Measurements from ENCODE around the gene PROX2. TPM values are rescaled to one million over a fixed set of nuclear protein-coding genes. Genes with fewer than 3 reads are reported as not detected.

PROX2 gene
- total and polyA plus RNA-seq, 7 experiments from 2014 or later: 0.05 to 0.54 (median 0.10) TPM; not detected in 3

GRCh38 chr14:74868739-74869138, 7.2 kb downstream of the PROX2 start:
- intact Hi-C loops (cut with micrococcal nuclease): loop anchor here in 1 of 2 donors (5.0 kb wide), 1 partner anchor 134 kb away; the partner anchor contains the start of gene EIF2B2
- Histone ChIP-seq H3K9me3 (ENCODE audit: control insufficient read depth in 2 of 3, low read length in 3 of 3) (no peaks in the 10 kb centered on the region), H3K27ac (ENCODE audit: low read depth, low read length) (no peak overlapping the region), H3K4me1 (ENCODE audit: control insufficient read depth in 2 of 2, insufficient read depth in 2 of 2, low read length in 2 of 2) (peaks cover 11 to 15% of the 10 kb centered on the region in 2 donors), H3K4me3 (ENCODE audit: low read length) (no peak overlapping the region), H3K36me3 (ENCODE audit: control insufficient read depth in 2 of 3, insufficient read depth in 3 of 3, low read length in 3 of 3) (no peaks in the 10 kb centered on the region), H3K27me3 (ENCODE audit: control insufficient read depth in 2 of 2, insufficient read depth in 2 of 2, low read length in 2 of 2) (no peaks in the 10 kb centered on the region)
- H3K36me3 Mint-ChIP-seq: no peaks in the 10 kb centered on the region
- H3K9me3 Mint-ChIP-seq: no peaks in the 10 kb centered on the region
- no peak for ATAC-seq
- H3K4me3 Mint-ChIP-seq: no peak overlapping the region
- H3K27ac Mint-ChIP-seq: peak overlapping the region in 1 of 9 donors; percentile 77
- H3K27me3 Mint-ChIP-seq: peaks cover 0 to 2% (median 0%) of the 10 kb centered on the region in 5 donors
- H3K4me1 Mint-ChIP-seq: peaks cover 17 to 34% (median 26%) of the 10 kb centered on the region in 7 donors
- CTCF ChIA-PET: interaction anchor here (0.6 to 4.2 kb wide), 5 partner anchors 9 to 37 kb away, joined by 3 to 36 read pairs (median 4); no protein-coding TSS in a partner anchor
- POLR2A ChIA-PET: interaction anchor here (1.0 to 2.5 kb wide), 4 partner anchors 8 to 36 kb away, joined by 4 to 52 read pairs (median 6); partner anchors contain the start of gene DLST
- DNase-seq: no peak

GRCh38 chr14:74867673-74868072, 8.3 kb downstream of the PROX2 start:
- ATAC-seq: peak; percentile 87
- Histone ChIP-seq H3K4me3 (ENCODE audit: low read length) (peak overlapping the region; percentile 27), H3K27me3 (ENCODE audit: control insufficient read depth in 2 of 2, insufficient read depth in 2 of 2, low read length in 2 of 2) (no peaks in the 10 kb centered on the region), H3K36me3 (ENCODE audit: control insufficient read depth in 2 of 3, insufficient read depth in 3 of 3, low read length in 3 of 3) (no peaks in the 10 kb centered on the region), H3K27ac (ENCODE audit: low read depth, low read length) (peak overlapping the region; percentile 40), H3K4me1 (ENCODE audit: control insufficient read depth in 2 of 2, insufficient read depth in 2 of 2, low read length in 2 of 2) (peaks cover 11 to 15% of the 10 kb centered on the region in 2 donors), H3K9me3 (ENCODE audit: control insufficient read depth in 2 of 3, low read length in 3 of 3) (no peaks in the 10 kb centered on the region)
- peak overlapping the region in 7 of 9 donors; percentile 4 to 77 (median 45) for H3K27ac Mint-ChIP-seq
- intact Hi-C loops (cut with micrococcal nuclease): loop anchor here in 1 of 2 donors (2.0 to 5.0 kb wide), 2 partner anchors 13 to 135 kb away; partner anchors contain the start of genes DLST and EIF2B2
- H3K36me3 Mint-ChIP-seq: no peaks in the 10 kb centered on the region
- H3K27me3 Mint-ChIP-seq: peaks cover 0 to 2% (median 0%) of the 10 kb centered on the region in 5 donors
- CTCF ChIA-PET: interaction anchor here (0.6 to 4.2 kb wide), 7 partner anchors 10 to 38 kb away, joined by 3 to 36 read pairs (median 3); partner anchors contain the start of gene DLST
- no peaks in the 10 kb centered on the region for H3K9me3 Mint-ChIP-seq
- peak in 6 of 9 donors; percentile 32 to 51 (median 37) for DNase-seq
- peaks cover 17 to 31% (median 24%) of the 10 kb centered on the region in 7 donors for H3K4me1 Mint-ChIP-seq
- H3K4me3 Mint-ChIP-seq: peak overlapping the region; percentile 0 to 60 (median 39)
- POLR2A ChIA-PET: interaction anchor here (0.9 to 2.5 kb wide), 8 partner anchors 7 to 38 kb away, joined by 3 to 52 read pairs (median 6); partner anchors contain the start of genes DLST and PROX2

GRCh38 chr14:74866708-74867389, 9.1 kb downstream of the PROX2 start:
- H3K27me3 Mint-ChIP-seq: peaks cover 0 to 2% (median 0%) of the 10 kb centered on the region in 5 donors
- no peaks in the 10 kb centered on the region for H3K36me3 ChIP-seq (ENCODE audit: control insufficient read depth in 2 of 3, insufficient read depth in 3 of 3, low read length in 3 of 3)
- ATAC-seq (no peak), DNase-seq (no peak)
- intact Hi-C loops (cut with micrococcal nuclease): loop anchor here in 1 of 2 donors (2.0 to 5.0 kb wide), 2 partner anchors 14 to 135 kb away; partner anchors contain the start of genes DLST and EIF2B2
- H3K4me3 ChIP-seq (ENCODE audit: low read length): no peak overlapping the region
- H3K27ac ChIP-seq (ENCODE audit: low read depth, low read length): peak overlapping the region; percentile 40
- H3K4me1 Mint-ChIP-seq: peaks cover 17 to 31% (median 24%) of the 10 kb centered on the region in 7 donors
- peak overlapping the region in 9 of 10 donors; percentile 1 to 60 (median 40) for H3K4me3 Mint-ChIP-seq
- peak overlapping the region; percentile 4 to 81 (median 51) for H3K27ac Mint-ChIP-seq
- no peaks in the 10 kb centered on the region for H3K9me3 ChIP-seq (ENCODE audit: control insufficient read depth in 2 of 3, low read length in 3 of 3)
- H3K9me3 Mint-ChIP-seq: no peaks in the 10 kb centered on the region
- peaks cover 11 to 15% of the 10 kb centered on the region in 2 donors for H3K4me1 ChIP-seq (ENCODE audit: control insufficient read depth in 2 of 2, insufficient read depth in 2 of 2, low read length in 2 of 2)
- CTCF ChIA-PET: interaction anchor here (0.6 to 4.2 kb wide), 5 partner anchors 12 to 39 kb away, joined by 3 to 36 read pairs (median 4); partner anchors contain the start of gene DLST
- POLR2A ChIA-PET: interaction anchor here (1.0 to 2.5 kb wide), 5 partner anchors 9 to 39 kb away, joined by 3 to 52 read pairs (median 6); partner anchors contain the start of genes DLST and PROX2
- H3K36me3 Mint-ChIP-seq: no peaks in the 10 kb centered on the region
- H3K27me3 ChIP-seq (ENCODE audit: control insufficient read depth in 2 of 2, insufficient read depth in 2 of 2, low read length in 2 of 2): no peaks in the 10 kb centered on the region

GRCh38 chr14:74865156-74865555, 10.8 kb downstream of the PROX2 start:
- H3K4me1 Mint-ChIP-seq: peaks cover 17 to 40% (median 28%) of the 10 kb centered on the region in 7 donors
- no peak overlapping the region for H3K27ac Mint-ChIP-seq
- intact Hi-C loops (cut with micrococcal nuclease): loop anchor here in 1 of 2 donors (5.0 kb wide), 1 partner anchor 137 kb away; the partner anchor contains the start of gene EIF2B2
- no peak overlapping the region for H3K27ac ChIP-seq (ENCODE audit: low read depth, low read length)
- ChIA-PET CTCF (interaction anchor here (0.6 to 12.3 kb wide), 3 partner anchors 9 to 79 kb away, joined by 3 to 317 read pairs (median 4); no protein-coding TSS in a partner anchor), POLR2A (interaction anchor here (0.5 to 0.6 kb wide), 2 partner anchors 13 to 26 kb away, joined by 3 to 5 read pairs; no protein-coding TSS in a partner anchor)
- H3K9me3 Mint-ChIP-seq: no peaks in the 10 kb centered on the region
- no peak overlapping the region for H3K4me3 ChIP-seq (ENCODE audit: low read length)
- DNase-seq (no peak), ATAC-seq (no peak)
- no peaks in the 10 kb centered on the region for H3K27me3 Mint-ChIP-seq
- H3K36me3 ChIP-seq (ENCODE audit: control insufficient read depth in 2 of 3, insufficient read depth in 3 of 3, low read length in 3 of 3): no peaks in the 10 kb centered on the region
- H3K4me1 ChIP-seq (ENCODE audit: control insufficient read depth in 2 of 2, insufficient read depth in 2 of 2, low read length in 2 of 2): peaks cover 18% of the 10 kb centered on the region in 2 donors
- H3K4me3 Mint-ChIP-seq: peak overlapping the region in 1 of 10 donors; percentile 56
- H3K9me3 ChIP-seq (ENCODE audit: control insufficient read depth in 2 of 3, low read length in 3 of 3): no peaks in the 10 kb centered on the region
- H3K27me3 ChIP-seq (ENCODE audit: control insufficient read depth in 2 of 2, insufficient read depth in 2 of 2, low read length in 2 of 2): no peaks in the 10 kb centered on the region
- H3K36me3 Mint-ChIP-seq: no peaks in the 10 kb centered on the region

DNA sequence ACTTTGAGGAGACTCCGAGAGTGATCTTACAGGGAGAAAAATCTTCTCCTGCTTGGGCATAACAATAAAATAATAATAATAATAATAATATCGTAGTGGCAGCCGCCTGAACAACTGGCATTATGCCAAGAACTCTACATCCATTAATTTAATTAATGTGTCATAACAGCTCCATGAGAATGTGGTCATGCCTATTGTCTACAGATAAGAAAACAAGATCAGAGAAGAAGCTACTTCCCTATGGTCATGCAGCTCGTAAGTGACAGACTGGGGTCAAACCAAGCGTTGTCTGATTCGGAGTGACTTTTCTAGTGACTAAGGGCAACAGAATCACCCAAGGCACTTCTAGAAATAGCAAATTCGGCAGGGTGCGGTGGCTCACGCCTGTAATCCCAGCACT, 11.7 kb downstream of the PROX2 start:
- Mint-ChIP-seq H3K27ac (no peak overlapping the region), H3K4me1 (peaks cover 17 to 41% (median 28%) of the 10 kb centered on the region in 7 donors), H3K9me3 (no peaks in the 10 kb centered on the region), H3K36me3 (no peaks in the 10 kb centered on the region), H3K4me3 (no peak overlapping the region), H3K27me3 (no peaks in the 10 kb centered on the region)
- Histone ChIP-seq H3K9me3 (ENCODE audit: control insufficient read depth in 2 of 3, low read length in 3 of 3) (no peaks in the 10 kb centered on the region), H3K36me3 (ENCODE audit: control insufficient read depth in 2 of 3, insufficient read depth in 3 of 3, low read length in 3 of 3) (no peaks in the 10 kb centered on the region), H3K4me3 (ENCODE audit: low read length) (no peak overlapping the region), H3K27me3 (ENCODE audit: control insufficient read depth in 2 of 2, insufficient read depth in 2 of 2, low read length in 2 of 2) (no peaks in the 10 kb centered on the region), H3K4me1 (ENCODE audit: control insufficient read depth in 2 of 2, insufficient read depth in 2 of 2, low read length in 2 of 2) (peaks cover 18% of the 10 kb centered on the region in 2 donors), H3K27ac (ENCODE audit: low read depth, low read length) (no peak overlapping the region)
- ATAC-seq (no peak), DNase-seq (no peak)
- intact Hi-C loops (cut with micrococcal nuclease): loop anchor here (5.0 kb wide), 1 partner anchor 438 kb away; no protein-coding TSS in a partner anchor
- POLR2A ChIA-PET: interaction anchor here (0.8 to 1.1 kb wide), 2 partner anchors 8 to 41 kb away, joined by 3 read pairs; no protein-coding TSS in a partner anchor
- CTCF ChIA-PET: interaction anchor here (6.3 to 12.3 kb wide), 2 partner anchors 41 to 225 kb away, joined by 78 to 317 read pairs; no protein-coding TSS in a partner anchor

GRCh38 chr14:74863274-74863673, 12.7 kb downstream of the PROX2 start:
- intact Hi-C loops (cut with micrococcal nuclease): loop anchor here (5.0 kb wide), 1 partner anchor 439 kb away; no protein-coding TSS in a partner anchor
- Histone ChIP-seq H3K27me3 (ENCODE audit: control insufficient read depth in 2 of 2, insufficient read depth in 2 of 2, low read length in 2 of 2) (no peaks in the 10 kb centered on the region), H3K27ac (ENCODE audit: low read depth, low read length) (no peak overlapping the region), H3K4me1 (ENCODE audit: control insufficient read depth in 2 of 2, insufficient read depth in 2 of 2, low read length in 2 of 2) (peaks cover 18% of the 10 kb centered on the region in 2 donors), H3K36me3 (ENCODE audit: control insufficient read depth in 2 of 3, insufficient read depth in 3 of 3, low read length in 3 of 3) (no peaks in the 10 kb centered on the region), H3K4me3 (ENCODE audit: low read length) (no peak overlapping the region), H3K9me3 (ENCODE audit: control insufficient read depth in 2 of 3, low read length in 3 of 3) (no peaks in the 10 kb centered on the region)
- DNase-seq (no peak), ATAC-seq (no peak)
- Mint-ChIP-seq H3K4me3 (no peak overlapping the region), H3K27me3 (no peaks in the 10 kb centered on the region), H3K9me3 (no peaks in the 10 kb centered on the region), H3K27ac (peak overlapping the region in 2 of 9 donors; percentile 28 to 62), H3K4me1 (peaks cover 17 to 35% (median 26%) of the 10 kb centered on the region in 7 donors), H3K36me3 (no peaks in the 10 kb centered on the region)
- ChIA-PET POLR2A (interaction anchor here (0.8 to 3.6 kb wide), 8 partner anchors 8 to 43 kb away, joined by 3 to 39 read pairs (median 3); no protein-coding TSS in a partner anchor), CTCF (interaction anchor here (0.6 to 12.3 kb wide), 9 partner anchors 9 to 226 kb away, joined by 3 to 317 read pairs (median 14); partner anchors contain the start of gene PROX2)
